Peyer's patch (tissue), 4 donors: ENCODE results near the gene CDH1. TPM values are rescaled to one million over a fixed set of nuclear protein-coding genes. Genes with fewer than 3 reads are reported as not detected.

Experiments used
- DNase-seq, 3 donors: peaks; one replicate each; pipeline ENCODE4 v3.0.0-alpha.2; 2017 to 2019
- H3K27ac ChIP-seq, 4 donors: fragments of 200-600 bp; sonication (generic); one replicate each; pipeline ENCODE4 v1.5.1; 2016 to 2019
- H3K27me3 ChIP-seq, 2 donors: fragments of 200-600 bp; sonication (generic); one replicate each; pipeline ENCODE4 v1.5.1; 2019
- H3K36me3 ChIP-seq, 3 donors: fragments of 200-600 bp; sonication (generic); one replicate each; pipeline ENCODE4 v1.5.1; 2016 to 2019
- H3K4me1 ChIP-seq, 4 donors: fragments of 200-600 bp; sonication (generic); one replicate each; pipeline ENCODE4 v1.5.1; 2016 to 2019
- H3K4me3 ChIP-seq, 4 donors: fragments of 200-600 bp; sonication (generic); 1 replicate in 3 of 4; 2 replicates in 1 of 4; pipeline ENCODE4 v1.5.1; 2016 to 2019; ENCODE audit warnings: mild to moderate bottlenecking in 1 of 4
- H3K9me3 ChIP-seq, 4 donors: fragments of 200-600 bp; sonication (generic); one replicate each; pipeline ENCODE4 v1.5.1; 2016 to 2019; ENCODE audit warnings: mild to moderate bottlenecking in 1 of 4
- CTCF ChIP-seq, 6 experiments: fragments of 450-650 bp in 4 of 6; fragments of 200-600 bp in 2 of 6; sonication (generic) in 1 of 6; IDR thresholded peaks; one replicate each; pipeline ENCODE4 v1.5.1; 2017 to 2019; ENCODE audit warnings: antibody characterized with exemption in 6 of 6, mild to moderate bottlenecking in 3 of 6, moderate library complexity in 1 of 6
- POLR2A ChIP-seq, 2 donors: fragments of 450-650 bp; IDR thresholded peaks; one replicate each; pipeline ENCODE4 v1.5.1; 2017; ENCODE audit warnings: antibody characterized with exemption in 2 of 2, mild to moderate bottlenecking in 2 of 2, moderate library complexity in 2 of 2
- total RNA-seq, 4 donors: library from RNA; depleted of rRNA; stranded (reverse); fragments of >200 nt; gene quantifications; one replicate each; pipeline ENCODE4 v1.1.0, GENCODE V29; 2016

Gene CDH1
- total RNA-seq, 4 donors from 2014 or later: 56.9 to 612 (median 429) TPM

- TF ChIP-seq POLR2A (IDR thresholded peaks at IDR 0.05): no peak
- TF ChIP-seq CTCF (IDR thresholded peaks at IDR 0.05): no peak
- Histone ChIP-seq H3K27ac (no peak overlapping the region), H3K4me1 (no peaks in the 10 kb centered on the region), H3K4me3 (no peak overlapping the region), H3K27me3 (no peaks in the 10 kb centered on the region), H3K9me3 (no peaks in the 10 kb centered on the region), H3K36me3 (peaks cover 0 to 41% (median 0%) of the 10 kb centered on the region in 3 donors)
- DNase-seq: no peak
Observed at GRCh38 chr16:68806422-68806821, 69.3 kb downstream of the CDH1 start.

GRCh38 chr16:68806981-68807380 lies 69.9 kb downstream of the CDH1 start:
- H3K36me3 ChIP-seq: peaks cover 0 to 43% (median 0%) of the 10 kb centered on the region in 3 donors
- no peak overlapping the region for H3K27ac ChIP-seq
- H3K4me3 ChIP-seq: no peak overlapping the region
- TF ChIP-seq CTCF (IDR thresholded peaks at IDR 0.05): no peak
- no peak for TF ChIP-seq POLR2A (IDR thresholded peaks at IDR 0.05)
- H3K9me3 ChIP-seq: no peaks in the 10 kb centered on the region
- no peaks in the 10 kb centered on the region for H3K27me3 ChIP-seq
- DNase-seq: no peak
- H3K4me1 ChIP-seq: no peaks in the 10 kb centered on the region

- Histone ChIP-seq H3K27me3 (no peaks in the 10 kb centered on the region), H3K9me3 (no peaks in the 10 kb centered on the region), H3K27ac (no peak overlapping the region), H3K4me1 (no peaks in the 10 kb centered on the region), H3K36me3 (peaks cover 0 to 84% (median 4%) of the 10 kb centered on the region in 3 donors), H3K4me3 (no peak overlapping the region)
- TF ChIP-seq POLR2A (IDR thresholded peaks at IDR 0.05) (no peak), CTCF (IDR thresholded peaks at IDR 0.05) (no peak)
- DNase-seq: no peak
Observed at GRCh38 chr16:68814516-68814915, 77.4 kb downstream of the CDH1 start.

GRCh38 chr16:68823401-68824135 lies 86.5 kb downstream of the CDH1 start:
- DNase-seq: no peak
- Histone ChIP-seq H3K4me3 (no peak overlapping the region), H3K27me3 (no peaks in the 10 kb centered on the region), H3K27ac (no peak overlapping the region), H3K4me1 (no peaks in the 10 kb centered on the region), H3K9me3 (no peaks in the 10 kb centered on the region), H3K36me3 (peaks cover 0 to 76% (median 0%) of the 10 kb centered on the region in 3 donors)
- TF ChIP-seq POLR2A (IDR thresholded peaks at IDR 0.05) (no peak), CTCF (IDR thresholded peaks at IDR 0.05) (no peak)

- TF ChIP-seq POLR2A (IDR thresholded peaks at IDR 0.05): no peak
- TF ChIP-seq CTCF (IDR thresholded peaks at IDR 0.05): peak in 2 of 6 experiments; percentile 17 to 28
- no peaks in the 10 kb centered on the region for H3K9me3 ChIP-seq
- no peaks in the 10 kb centered on the region for H3K4me1 ChIP-seq
- no peaks in the 10 kb centered on the region for H3K27me3 ChIP-seq
- no peak overlapping the region for H3K27ac ChIP-seq
- H3K36me3 ChIP-seq: peaks cover 0 to 86% (median 0%) of the 10 kb centered on the region in 3 donors
- H3K4me3 ChIP-seq: no peak overlapping the region
- DNase-seq: no peak
Observed at GRCh38 chr16:68825427-68825826, 88.3 kb downstream of the CDH1 start.
